HS-27A (cell line): ENCODE results near the gene AP4B1.
"Not testable (repeated sequence)": the region's sequence is repeated elsewhere in the genome, so short reads cannot be mapped to it uniquely, and the experiment has no call there.

Experiments
- DNase-seq: peaks from one replicate; pipeline ENCODE4 v3.0.0-alpha.2; 2012; ENCODE audit warnings: low read depth, missing footprints

AP4B1 gene

DNA sequence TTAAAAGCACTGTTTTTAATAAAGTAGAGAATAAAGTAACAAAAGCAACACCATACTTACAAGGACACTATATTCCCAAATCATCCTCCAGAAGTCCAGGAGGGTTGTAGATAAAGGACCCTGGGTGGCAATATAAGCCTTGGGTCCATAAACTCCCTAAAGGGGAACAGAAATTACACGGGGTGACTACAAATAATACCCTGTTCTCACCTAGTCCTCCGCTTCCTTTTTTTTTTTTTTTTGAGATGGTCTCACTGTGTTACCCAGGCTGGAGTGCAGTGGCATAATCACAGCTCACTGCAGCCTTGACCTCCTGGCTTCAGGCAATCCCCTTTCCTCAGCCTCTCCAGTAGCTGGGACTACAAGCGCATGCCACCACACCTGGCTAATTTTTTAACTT is 46.2 kb downstream of the AP4B1 start:
- no peak for DNase-seq

DNA sequence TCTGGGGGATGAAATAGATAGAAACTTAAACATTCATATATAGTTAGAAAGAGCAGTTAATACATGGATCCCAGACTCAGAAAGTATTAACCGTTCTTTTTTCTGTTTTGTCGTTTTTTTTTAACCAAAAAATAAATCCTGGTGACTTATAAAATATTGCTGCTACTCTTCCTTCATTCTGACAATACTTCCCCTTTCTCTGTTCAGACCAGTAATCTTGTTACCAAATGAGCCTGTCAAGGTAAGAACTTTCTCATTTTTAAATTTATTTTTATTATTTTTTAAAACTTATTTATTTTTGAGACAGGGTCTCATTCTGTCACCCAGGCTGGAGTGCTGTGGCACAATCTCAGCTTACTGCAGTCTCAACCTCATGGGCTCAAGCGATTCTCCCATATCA is 46.8 kb downstream of the AP4B1 start:
- no peak for DNase-seq

- no peak for DNase-seq
Measured at GRCh38 chr1:113856401-113856790, 48.2 kb downstream of the AP4B1 start.

DNA sequence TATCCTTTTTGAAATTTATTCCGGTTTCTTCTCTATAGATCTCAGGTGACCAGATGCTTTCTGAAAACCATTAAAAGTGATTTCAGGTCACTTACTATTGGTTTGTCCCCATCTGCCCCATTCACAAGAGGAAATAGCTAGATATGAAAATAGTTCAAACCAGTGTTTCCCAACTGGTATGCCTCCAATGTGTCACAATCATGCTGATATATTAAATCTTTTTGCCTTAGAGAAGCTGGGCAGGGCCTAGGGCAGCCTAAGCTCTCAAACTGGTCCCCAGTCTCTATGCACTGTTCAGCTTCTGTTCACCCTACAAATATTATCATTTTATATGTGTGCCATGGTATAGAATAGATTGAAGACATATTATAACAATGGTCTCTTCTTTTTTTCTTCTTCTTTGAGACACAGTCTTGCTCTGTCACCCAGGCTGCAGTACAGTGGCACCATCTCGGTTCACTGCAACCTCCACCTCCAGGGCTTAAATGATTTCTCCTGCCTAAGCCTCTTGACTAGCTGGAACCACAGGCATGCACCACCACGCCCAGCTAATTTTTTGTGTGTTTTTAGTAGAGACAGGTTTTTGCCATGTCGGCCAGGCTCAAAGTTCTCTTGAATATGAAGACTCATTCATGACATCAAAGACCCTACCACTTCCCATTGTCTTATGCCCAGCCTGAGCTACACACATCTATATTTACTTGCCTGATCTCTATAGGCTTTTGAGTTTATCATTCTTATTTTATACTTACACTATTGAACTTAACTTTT is 48.8 kb downstream of the AP4B1 start:
- no peak for DNase-seq

DNA sequence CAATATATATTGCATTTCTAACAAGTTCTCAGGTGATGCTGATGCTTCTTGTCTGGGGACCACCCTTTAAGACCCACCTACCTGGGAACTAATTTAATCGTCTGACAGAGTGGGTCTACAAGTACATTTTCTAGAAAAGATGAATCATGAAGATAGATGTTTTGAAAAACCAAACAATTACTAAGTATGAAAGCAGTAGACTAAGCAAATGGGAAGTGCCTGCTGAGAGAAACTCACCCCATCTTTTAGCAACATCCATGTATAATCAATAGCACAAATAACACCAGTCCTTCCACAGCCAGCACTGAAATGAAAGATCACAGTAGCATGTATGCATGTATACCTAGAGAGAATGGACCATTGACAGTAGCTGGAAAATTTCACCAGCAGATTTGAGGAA is 50.4 kb downstream of the AP4B1 start:
- no peak for DNase-seq

DNA sequence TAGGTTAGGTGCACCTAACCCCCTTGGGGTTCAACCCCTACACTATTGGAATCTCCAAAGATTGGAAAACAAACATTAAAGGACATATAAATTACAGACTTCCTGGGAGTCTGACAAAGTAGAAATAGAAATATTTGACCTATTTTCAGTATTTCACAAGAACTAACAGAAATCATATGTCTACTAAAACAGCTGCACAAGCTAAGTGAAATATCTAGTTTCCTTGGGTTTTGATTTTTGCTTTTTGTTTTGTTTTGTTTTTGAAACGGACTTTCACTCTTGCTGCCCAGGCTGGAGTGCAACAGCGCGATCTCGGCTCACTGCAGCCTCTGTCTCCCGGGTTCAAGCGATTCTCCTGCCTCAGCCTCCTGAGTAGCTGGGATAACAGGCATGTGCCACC is 51.9 kb downstream of the AP4B1 start:
- not testable (repeated sequence) for DNase-seq

DNA sequence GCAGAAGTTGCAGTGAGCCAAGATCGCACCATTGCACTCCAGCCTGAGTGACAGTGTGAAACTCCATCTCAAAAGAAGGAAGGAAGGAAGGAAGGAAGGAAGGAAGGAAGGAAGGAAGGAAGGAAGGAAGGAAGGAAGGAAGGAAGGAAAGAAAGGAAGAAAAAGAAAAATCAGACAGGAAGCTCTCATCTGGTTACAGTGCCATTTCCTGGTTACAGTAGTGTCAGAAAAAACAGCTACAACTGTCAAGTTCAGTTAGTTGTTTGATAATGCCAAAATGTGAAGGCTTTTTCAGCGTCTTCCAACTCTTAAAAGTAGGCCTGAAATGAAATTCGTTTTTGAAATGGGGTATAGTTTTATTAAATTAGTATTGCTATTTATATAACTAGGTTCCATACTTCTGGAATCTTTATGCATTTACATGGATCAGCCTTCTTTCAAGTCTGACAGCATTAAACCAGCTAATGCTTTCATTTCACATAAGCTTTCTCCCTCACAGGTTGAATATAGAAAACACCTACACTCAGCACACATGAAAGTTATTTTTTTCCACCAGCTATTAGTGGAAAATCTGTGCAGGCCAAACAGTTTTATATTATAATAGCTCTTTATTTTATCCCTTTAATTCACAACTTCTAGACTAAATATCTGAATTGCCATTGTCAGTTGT is 54.3 kb downstream of the AP4B1 start:
- DNase-seq: no peak

GRCh38 chr1:113849072-113849471 is 55.5 kb downstream of the AP4B1 start:
- DNase-seq: no peak

- no peak for DNase-seq
Measured at GRCh38 chr1:113846391-113847035, 58.1 kb downstream of the AP4B1 start.
